ENCODE measurements around the gene THOP1.

The THOP1 gene

DNA sequence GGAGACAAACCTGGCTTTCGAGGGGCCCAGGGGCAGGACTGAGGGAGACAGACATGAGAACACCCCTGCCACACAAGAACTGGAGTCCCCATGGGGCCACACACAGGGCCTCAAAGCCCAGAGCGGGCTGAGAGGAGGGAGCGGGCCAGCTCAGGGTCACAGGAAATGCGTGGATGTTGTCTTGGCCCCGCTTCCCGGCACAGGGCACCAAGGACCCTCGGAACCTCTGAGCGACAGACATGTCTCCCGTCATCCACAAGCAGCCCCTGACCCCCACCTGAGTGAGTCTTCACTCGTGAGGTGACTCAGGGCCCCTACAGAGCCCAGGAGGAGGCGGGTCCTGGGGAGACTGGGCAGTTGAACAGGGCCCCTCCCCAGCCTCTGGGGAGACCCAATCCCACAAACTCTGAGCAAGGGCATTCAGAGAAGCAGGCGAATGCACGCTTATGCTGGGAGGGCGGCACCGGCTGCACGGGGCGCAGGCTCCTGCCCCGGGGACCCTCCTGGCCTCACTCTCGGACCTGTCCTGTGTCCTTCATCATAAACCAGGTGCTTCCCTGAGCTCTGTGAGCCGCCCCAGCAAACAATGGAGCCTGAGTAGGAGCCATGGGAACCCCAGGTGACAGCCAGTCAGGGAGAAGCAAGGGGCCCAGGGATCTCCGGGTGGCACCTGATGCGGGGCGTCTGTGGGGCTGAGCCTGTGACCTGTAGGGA is 22.4 kb upstream of the THOP1 start:
- no peak for DNase-seq

DNA sequence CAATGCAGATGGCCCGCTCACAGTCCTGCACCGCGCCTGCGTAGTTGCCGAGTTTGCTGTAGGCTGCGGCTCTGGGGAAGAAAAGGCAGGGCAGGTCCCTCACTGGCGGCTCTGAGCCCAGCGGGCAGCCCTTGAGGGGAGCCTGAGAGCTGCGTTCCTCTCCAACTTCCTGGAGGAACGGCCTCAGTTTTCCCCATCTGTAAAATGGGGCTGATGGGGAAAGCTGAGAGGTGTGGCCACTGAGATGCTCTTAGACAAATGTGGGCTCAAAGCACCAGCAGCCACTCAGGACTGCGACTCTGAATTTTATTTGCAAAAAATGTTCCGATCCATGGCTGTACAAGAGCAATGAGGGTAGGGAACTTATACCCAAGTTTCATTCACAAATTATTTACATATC is 21.6 kb upstream of the THOP1 start:
- DNase-seq: no peak

DNA sequence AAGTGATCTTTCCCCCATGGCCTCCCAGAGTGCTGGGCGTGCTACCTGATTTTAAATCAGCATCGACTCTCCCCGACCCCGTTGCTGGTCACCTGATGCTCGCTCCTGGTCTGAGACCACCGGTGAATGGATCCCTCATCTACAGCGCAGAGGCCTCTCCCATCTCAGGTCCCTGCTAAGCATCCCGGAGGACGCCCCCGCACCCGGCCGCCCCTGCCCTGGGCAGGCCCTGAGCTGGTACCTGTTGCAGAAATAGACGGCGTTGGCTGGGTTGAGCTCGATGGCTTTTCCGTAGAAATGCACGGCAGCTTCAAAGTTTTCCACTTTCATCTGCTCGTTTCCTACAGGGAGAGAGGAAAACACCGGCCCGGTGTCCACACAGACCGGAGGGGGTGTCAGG is 20.4 kb upstream of the THOP1 start:
- no peak for DNase-seq

DNA sequence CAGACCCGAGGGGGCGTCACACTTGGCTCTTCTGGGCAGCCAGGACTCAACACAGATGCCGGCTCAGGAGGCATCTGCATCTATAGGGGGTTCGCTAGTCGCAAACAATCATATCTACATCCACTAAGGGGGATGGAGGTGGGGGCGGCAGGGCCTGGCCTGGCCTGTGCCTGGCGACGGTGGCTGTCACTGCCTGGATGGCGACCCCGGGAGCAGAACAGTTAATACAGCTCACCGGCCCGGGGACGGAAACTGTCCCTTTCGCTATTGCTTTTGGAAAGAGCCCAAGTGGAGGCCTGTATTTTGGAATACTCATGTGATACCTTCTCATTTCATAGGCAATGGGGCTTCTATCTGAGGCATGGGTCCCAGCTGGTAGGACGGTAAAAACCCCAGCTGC is 19.9 kb upstream of the THOP1 start:
- no peak for DNase-seq

DNA sequence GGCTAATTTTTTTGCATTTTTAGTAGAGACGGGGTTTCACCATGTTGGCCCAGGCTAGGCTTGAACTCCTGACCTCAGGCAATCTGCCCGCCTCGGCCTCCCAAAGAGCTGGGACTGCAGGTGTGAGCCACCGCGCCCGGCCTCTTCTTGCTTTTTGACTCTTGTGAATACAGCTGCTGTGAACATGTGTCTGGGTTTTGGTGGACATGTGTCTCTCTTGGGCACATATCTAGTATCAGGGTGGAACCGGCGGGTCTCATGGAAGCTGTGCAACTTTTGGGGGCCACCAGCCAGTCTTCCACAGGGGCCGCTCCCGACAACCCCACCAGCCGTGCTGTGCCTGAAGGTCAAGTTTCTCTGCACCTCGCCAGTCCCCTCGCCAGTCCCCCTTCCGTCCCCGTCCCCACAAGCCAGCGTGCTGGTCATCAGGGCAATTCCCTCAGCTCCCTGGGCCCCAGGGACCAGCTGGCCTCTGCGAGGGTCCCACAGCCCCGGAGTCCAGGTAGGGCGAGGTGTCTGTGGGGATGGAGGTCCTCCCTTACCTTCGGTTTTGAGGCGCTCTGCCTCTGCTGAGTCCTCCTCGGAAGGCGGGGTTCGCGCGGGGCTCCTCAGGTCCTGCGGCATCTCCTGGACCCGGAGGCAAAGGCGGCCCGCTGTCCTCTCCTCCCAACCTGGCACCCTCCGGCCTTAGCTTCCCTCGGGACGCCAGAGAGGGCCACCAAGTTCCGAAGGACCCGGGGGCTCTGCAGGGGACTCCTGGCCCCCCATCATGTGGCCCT is 18.5 kb upstream of the THOP1 start:
- no peak for DNase-seq

DNA sequence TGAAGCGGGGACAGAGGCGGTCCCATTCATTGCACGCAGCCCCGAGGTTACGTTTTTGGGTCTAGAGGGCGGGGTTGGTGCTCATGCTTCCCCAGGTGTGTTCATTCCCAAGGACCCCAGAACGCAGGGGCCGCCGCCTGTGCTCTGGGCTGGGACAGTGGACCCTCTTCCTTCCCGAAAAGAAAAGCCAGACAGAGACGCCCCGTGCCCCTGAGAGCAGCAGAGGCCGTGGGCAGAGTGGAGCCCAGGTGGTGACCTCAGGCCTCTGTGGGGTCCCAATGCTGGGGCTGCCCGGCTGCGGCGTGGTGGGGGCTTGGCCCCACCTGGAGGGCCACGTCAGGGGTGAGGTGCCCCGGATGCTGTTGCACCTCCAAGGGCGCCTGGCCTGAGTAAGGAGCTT is 17.6 kb upstream of the THOP1 start:
- DNase-seq: no peak

DNA sequence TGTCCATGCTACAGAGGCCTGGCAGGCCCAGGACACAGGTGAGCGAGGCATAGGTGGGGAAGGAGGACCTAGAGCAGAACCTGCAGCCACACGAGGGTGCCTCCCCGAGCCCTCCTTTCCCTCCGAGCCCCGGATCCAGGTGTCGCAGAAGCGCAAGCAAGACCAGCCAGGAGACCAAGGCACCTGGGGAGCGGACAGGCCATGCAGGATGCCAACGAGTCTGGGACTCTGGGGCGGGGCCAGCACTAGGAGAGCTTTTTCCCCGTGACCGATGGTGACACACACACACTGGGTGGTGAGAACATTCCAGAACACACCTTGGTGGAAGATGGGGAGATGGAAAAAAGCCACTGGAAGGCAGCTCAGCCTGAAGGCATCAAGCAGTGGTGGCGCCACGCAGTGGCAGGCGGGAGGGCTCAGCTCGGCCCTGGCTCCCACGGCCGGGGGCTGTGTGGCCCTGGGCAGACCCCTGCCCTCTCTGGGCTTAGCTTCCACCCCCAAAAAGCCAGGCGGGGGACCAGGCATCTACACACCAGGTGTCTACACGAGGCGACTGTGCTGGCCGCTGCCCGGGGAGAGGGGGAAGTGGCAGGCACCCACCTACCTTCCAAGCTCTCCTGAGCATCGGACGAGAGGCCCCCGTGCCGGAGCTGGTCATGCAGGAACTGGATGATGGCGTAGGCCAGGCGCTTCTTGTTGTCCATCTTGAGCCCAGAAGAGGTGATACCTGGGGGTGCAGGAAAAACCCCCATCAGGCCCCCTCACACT is 16.8 kb upstream of the THOP1 start:
- no peak for DNase-seq

DNA sequence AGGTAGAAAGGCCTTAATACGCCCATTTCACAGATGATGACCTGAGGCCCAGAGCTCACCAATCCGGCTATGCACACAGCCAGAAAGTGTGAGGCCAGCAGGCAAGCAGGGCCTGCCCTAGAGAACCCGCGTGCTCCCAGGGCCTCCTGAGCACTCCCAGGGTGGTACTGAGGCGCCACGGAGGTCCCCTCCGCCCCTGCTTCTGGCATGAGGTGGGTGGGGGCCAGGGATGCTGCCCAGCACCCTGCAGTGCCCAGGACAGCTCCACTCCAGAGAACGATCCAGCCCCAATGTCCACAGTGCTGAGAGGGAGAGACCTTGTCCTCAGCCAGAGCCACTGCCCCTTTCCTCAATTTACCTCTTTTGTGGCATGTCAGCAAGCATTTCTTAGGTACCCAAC is 16.1 kb upstream of the THOP1 start:
- no peak for DNase-seq

DNA sequence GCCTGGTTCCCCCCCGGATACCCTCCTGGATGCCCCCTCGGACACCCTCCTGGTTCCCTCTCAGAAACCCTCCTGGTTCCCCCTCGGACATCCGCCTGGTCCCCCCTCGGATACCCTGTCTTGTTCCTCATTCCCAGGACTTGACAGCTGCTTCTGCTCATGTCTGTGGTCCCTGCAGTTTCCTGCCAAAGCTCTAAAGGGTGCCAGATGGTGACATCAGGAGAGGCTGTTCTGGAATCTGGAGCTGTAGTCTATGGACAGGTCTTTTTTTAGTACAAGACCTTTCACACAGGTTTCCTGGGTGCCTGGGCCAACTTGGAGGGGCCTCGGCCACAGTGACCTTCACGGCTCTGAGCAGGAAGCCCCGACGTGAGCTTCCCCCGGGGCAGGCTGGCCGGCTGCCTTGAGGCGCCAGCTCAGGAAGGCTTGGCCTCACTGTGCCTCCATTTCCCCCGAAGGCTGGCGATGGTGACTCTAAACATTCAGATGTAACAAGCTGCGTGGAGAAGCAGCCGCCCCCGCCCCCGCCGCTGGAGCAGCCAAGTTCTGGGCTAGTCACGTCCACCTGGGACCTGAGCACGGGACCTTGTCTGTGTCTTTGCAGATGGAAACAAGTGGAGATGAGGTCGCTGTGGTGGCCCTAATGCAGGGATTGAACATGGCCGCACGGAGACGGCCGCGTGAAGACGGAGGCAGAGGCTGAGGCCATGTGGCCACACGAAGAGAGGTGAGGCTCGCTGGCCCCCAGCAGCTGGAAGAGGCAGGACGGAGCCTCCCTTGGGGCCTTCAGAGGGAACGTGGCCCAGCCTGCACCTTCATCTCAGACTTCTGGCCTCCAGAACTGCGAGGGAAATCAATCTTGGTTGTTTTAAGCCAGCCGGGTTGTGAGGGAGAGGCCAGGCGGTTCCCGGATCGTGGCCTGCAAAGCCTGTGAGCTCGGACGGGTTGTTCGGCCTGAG is 15.0 kb upstream of the THOP1 start:
- DNase-seq: peak; percentile 38

DNA sequence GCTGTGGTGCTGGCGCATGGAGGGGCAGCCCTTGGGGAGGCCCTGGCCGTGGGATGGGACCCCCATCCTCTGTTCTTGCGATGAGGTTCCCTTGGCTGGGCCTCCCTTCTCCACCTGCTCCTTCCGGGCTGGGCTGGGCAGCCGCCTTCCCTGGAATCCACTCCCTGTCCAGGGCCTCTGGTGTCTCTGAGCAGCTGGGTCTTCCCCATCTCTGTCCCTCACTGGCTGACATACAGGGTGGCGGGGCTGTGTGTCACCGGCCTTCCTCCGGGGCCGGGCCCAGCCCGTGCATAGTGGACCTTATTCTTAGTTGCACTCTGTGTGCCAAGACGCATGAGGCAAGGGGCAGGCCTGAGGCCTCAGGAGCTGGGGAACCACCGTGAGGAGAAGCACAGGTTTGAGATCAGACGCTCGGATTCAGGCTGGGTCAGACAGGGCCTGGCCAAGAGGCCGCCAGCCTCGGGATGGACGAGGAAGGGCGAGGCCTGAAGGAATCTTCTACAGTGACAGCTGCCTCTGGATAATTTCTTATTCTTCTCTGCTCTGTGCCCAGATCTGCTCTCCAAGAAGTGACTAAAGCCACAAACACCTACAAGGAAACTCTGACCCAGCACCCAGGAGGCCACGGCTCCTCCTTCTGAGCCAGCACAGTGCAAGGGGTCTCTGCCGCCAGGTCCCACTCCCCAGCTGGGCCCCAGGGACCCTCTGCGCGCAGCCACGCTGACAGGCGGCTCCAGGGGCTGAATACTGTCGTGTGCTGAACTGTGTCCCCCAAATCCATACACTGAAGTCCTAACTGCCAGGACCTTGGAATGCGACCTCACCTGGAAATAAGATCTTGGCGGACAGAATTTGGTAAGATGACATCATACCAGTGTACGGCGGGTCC is 13.3 kb upstream of the THOP1 start:
- no peak for DNase-seq

DNA sequence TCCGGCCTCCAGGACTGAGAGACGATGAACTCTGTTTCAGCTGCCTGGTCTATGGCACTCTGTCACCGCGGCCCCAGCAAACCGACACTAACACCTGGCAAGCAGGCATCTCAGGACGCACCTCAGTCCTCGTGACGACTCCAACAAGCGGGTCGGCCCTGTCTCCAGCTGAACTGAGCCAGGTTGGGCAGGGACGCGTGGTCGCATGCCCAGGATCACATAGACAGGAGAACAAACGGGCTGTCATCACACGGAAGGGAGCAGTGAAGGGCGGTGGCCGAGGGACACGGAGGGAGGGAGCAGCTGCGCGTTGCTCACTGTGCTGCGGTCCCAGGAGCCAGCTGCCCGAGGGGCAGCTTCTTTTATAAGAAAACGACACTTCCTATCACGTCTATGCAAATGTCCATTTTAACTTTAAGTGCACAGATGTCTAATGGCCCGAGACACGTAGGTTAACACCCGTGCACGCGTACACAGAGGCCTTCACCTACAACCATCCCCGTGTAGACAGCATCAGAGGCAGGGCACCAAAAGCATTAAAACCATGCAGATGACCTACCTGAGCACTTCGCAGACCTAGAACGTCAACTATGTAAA is 11.1 kb upstream of the THOP1 start:
- DNase-seq: no peak

DNA sequence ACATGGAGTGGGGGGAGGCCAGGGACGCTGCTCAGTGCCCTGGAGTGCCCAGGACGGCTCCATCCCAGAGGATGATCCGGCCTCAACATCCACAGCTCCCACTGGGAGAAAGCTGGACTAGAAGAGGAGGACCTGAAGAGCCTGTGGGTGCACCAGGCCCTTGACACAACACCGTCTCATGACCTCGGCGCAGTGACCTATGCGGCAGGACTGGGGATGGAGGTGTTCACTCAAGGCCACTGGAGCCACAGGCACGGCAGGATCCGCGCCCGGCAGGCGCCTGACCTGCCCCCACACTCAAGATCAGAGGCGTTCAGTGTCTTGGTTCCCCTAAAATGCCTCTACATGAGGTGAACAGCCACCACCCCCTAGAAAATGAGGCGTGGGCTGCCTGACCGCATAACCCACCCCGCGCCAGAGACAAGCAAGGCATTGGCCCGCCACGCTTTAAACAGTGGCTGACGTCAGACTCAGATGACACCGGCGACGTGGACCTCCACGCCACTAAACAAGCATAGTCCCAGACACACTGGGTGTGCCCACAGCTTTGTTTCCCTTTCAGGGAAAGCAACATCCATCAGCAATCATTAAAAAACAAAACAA is 10.2 kb upstream of the THOP1 start:
- no peak for DNase-seq

DNA sequence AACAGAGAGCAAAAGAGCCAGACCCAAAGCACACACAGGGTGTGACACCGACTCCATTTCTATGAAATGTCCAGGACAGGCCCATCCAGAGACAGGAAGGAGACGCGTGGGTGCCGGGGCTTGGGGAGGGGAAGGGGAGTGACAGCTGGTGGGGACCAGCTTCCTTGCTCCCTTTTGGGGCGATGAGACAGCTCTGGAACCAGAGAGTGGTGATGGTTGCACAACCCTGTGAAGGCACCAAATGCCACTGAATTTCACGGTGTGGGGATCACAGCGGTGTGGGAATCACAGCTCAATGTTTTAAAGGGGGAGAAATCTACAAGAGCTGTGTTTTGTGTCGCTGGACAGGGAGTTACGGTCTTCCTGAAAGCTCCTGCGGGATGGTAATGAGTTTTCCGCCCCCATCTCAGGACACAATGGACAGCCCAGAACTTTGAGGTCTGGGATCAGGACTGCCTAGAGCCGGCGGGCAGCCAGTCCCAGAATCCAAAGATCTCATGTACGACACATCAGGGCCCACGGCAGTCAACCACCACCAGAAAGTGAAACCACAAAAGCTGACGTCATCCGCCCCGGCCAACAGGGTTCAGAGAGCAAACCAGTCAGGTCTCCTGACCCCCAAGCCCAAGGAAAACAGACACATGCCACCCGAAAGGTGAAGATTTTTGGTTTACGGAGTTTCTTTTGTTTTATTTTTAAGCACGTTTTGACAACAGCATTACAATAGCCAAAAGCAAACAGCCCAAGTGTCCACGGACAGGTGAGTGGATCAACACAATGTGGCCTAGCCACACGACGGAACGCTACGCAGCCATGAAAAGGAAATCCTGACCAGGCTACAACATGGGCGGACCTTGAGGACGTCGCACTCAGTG is 9.5 kb upstream of the THOP1 start:
- peak; percentile 77 for DNase-seq

DNA sequence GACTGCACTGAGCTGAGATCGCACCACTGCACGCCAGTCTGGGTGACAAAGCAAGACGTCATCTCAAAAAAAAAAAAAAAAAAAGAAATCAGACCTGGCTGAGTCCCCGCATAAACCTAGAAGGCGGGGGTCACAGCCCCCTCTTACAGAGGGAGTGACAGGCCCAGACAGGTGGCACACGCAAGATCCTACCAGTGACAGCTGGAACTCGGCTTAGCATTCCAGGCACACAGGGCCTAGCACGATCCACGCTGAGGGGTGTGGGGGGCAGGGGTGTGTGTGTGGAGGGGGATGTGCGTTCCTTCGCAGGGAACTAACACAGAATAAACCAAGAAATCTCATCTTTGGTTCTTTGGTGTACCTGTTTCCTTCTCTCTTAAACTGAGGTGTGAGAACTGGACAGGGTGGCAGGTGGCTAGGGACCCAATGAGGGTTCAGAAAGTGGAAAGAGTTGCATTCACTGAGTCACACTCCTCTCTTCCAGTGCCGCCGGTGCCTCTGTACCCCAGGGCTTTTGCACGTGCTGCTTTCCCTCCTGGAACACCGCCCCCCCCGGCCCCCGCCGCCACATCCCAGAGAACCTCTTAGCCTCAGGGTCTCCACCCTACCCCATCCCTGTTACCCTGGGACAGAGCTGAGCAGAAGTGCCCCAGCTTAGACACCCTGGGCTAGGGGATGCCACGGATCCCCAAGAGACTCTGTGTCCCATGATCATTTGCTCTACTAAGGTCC is 7.2 kb upstream of the THOP1 start:
- DNase-seq: no peak

DNA sequence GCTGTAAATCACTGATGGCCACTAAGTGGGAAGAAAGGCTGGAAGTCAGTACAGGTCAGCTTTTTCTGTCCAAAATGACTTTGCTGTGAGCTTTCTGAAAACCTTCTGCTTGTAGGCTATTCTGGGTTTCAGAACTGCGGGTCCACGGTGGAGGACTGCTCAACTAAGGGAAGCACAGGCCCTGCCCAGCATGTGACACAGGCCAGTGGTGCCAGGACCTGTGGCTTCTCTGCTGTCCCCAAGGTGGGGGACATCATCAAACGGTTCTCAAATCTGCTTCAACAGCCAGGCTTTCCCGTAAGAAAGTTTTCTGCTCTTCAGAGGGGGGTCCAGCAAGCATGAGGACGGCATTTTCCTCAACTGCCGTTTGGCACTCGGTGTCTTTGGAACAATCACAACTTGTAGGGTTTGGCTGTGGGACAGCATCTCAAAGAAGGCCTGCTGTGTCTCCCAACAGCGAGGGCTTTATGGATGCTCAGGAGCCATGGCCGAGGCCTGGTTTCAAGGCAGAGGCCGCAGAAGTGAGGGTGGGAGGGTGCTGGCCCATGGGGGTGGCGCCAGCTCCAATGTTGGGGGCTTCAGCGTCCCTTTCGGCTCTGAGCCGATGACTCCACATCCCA is 6.1 kb upstream of the THOP1 start:
- DNase-seq: no peak

DNA sequence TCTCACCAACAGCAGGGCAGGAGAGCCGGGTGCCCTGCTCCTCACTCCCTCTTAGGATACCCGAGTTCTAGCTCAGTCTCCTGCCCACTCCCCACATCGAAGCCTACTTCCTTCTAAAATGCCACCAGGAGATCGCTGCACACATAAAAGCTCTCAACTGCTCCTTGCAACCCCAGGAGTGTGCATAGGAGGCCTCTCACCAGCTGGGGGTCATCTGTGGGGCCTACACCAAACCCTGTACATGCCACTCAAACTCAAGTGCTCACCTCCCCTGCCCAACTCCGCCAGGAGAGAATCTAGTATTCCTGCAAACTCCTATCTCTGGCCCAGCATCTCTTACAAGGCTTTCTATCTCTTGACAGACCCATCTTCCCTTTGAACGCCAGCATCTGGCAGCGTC is 5.0 kb upstream of the THOP1 start:
- no peak for DNase-seq

DNA sequence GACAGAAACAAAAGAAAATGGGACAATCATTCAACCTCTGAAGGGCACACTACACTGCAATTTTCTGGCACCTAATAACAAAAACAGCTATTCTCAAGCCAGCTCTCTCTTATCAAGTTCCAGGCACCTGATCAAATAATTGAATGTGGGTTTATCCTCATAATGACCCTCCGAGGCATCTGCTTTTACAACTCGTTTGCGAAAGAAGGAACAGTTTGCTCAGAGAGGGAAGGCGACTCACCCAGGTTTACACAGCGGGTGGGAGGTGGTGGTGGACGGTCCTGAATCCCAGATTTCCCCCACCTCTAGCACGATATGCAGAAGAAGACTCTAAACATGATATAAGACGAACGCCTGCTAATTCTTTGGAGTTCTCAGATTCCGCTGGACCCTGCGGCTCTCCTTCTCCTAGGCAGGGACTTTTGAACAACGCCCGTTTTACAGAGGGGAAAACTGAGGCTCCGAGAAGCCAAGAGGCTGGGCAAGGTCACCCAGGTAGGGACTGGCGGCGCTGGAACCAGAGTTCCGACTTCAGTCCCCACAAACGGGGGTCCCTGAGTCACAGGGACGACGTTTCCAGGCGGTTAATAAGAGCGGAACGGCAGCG is 2.9 kb upstream of the THOP1 start:
- DNase-seq: peak; percentile 62

Measured in hematopoietic multipotent progenitor cell treated with erythropoietin and hydrocortisone succinate and interleukin-3 and kit ligand, for 6 days (in vitro differentiated cells).